Esophagus muscularis mucosa (tissue), 4 donors: ENCODE results near the gene MSRB3. TPM values are rescaled to one million over a fixed set of nuclear protein-coding genes. Genes with fewer than 3 reads are reported as not detected.
"Not testable (repeated sequence)": the region's sequence is repeated elsewhere in the genome, so short reads cannot be mapped to it uniquely, and the experiment has no call there.

Experiments used
- DNase-seq: peaks from one replicate; pipeline ENCODE4 v3.0.0-alpha.2; 2017; ENCODE audit errors: extremely low spot score
- H3K27ac ChIP-seq, 4 donors: fragments of 200-600 bp; sonication (generic); replicated peaks in 1 of 4; 1 replicate in 3 of 4; 2 replicates in 1 of 4; pipeline ENCODE4 v1.5.1; 2016 to 2019; ENCODE audit warnings: mild to moderate bottlenecking in 1 of 4
- H3K27me3 ChIP-seq, 4 donors: fragments of 200-600 bp; sonication (generic); one replicate each; pipeline versions ENCODE4 v1.5.1 to v1.6.0; 2016 to 2019
- H3K36me3 ChIP-seq, 4 donors: fragments of 200-600 bp; sonication (generic); one replicate each; pipeline ENCODE4 v1.5.1; 2016 to 2019
- H3K4me1 ChIP-seq, 4 donors: fragments of 200-600 bp; sonication (generic); one replicate each; pipeline ENCODE4 v1.5.1; 2016 to 2019
- H3K4me3 ChIP-seq, 4 donors: fragments of 200-600 bp; sonication (generic); 1 replicate in 2 of 4; 2 replicates in 2 of 4; pipeline ENCODE4 v1.5.1; 2016 to 2019; ENCODE audit warnings: mild to moderate bottlenecking in 4 of 4, moderate library complexity in 1 of 4
- H3K9me3 ChIP-seq, 4 donors: fragments of 200-600 bp; sonication (generic); 1 replicate in 3 of 4; 2 replicates in 1 of 4; pipeline ENCODE4 v1.5.1; 2016 to 2019
- CTCF ChIP-seq, 3 experiments: fragments of 200-600 bp in 2 of 3; fragments of 450-650 bp in 1 of 3; sonication (generic) in 2 of 3; IDR thresholded peaks; one replicate each; pipeline ENCODE4 v1.5.1; 2017 to 2019; ENCODE audit warnings: antibody characterized with exemption in 3 of 3, mild to moderate bottlenecking in 2 of 3, moderate library complexity in 1 of 3
- EP300 ChIP-seq: sonication (generic); formaldehyde crosslinking; IDR thresholded peaks from one replicate; pipeline ENCODE4 v1.6.1; 2017; ENCODE audit warnings: antibody characterized with exemption
- POLR2A ChIP-seq: fragments of 450-650 bp; IDR thresholded peaks from one replicate; pipeline ENCODE4 v1.6.1; 2017; ENCODE audit warnings: antibody characterized with exemption, moderate library complexity, mild to moderate bottlenecking, low read depth
- POLR2AphosphoS5 ChIP-seq, 2 donors: sonication (generic); formaldehyde crosslinking; IDR thresholded peaks; one replicate each; pipeline ENCODE4 v1.6.1; 2017; ENCODE audit warnings: antibody characterized with exemption in 2 of 2
- WGBS: methylation state at CpG from one replicate; pipeline ENCODE4 v1.1.5; 2018; 5-methylcytosine and 5-hydroxymethylcytosine counted together
- intact Hi-C: fragments of 100-400 bp; cut with DNase I; formaldehyde crosslinking; loops from one replicate; pipeline ENCODE4 v1.15.1; 2023
- total RNA-seq, 4 donors: library from RNA; depleted of rRNA; stranded (reverse); fragments of >200 nt; gene quantifications; one replicate each; pipeline versions ENCODE4 v1.1.0 to v1.2.1, GENCODE V29; 2016

MSRB3 gene
- total RNA-seq, 4 donors from 2014 or later: 213 to 325 (median 288) TPM

GRCh38 chr12:65472079-65472478 lies 193.6 kb downstream of the MSRB3 start:
- H3K27ac ChIP-seq: no peak overlapping the region
- 79% methylated on average over 2 of the region's 2 CpGs for WGBS
- no peaks in the 10 kb centered on the region for H3K36me3 ChIP-seq
- H3K27me3 ChIP-seq: no peaks in the 10 kb centered on the region
- no peaks in the 10 kb centered on the region for H3K9me3 ChIP-seq
- H3K4me3 ChIP-seq: no peak overlapping the region
- H3K4me1 ChIP-seq: no peaks in the 10 kb centered on the region
- intact Hi-C loops: no loop called here
- TF ChIP-seq EP300 (no peak), POLR2AphosphoS5 (IDR thresholded peaks at IDR 0.05) (no peak), CTCF (IDR thresholded peaks at IDR 0.05) (no peak), POLR2A (no peak)
- DNase-seq: no peak

GRCh38 chr12:65474831-65475230 lies 196.3 kb downstream of the MSRB3 start:
- H3K4me1 ChIP-seq: no peaks in the 10 kb centered on the region
- 95% methylated on average over 6 of the region's 6 CpGs for WGBS

GRCh38 chr12:65477721-65478120 lies 199.2 kb downstream of the MSRB3 start:
- H3K27me3 ChIP-seq: no peaks in the 10 kb centered on the region
- no peaks in the 10 kb centered on the region for H3K36me3 ChIP-seq
- no peaks in the 10 kb centered on the region for H3K4me1 ChIP-seq
- H3K4me3 ChIP-seq: no peak overlapping the region
- no peak for DNase-seq
- H3K9me3 ChIP-seq: no peaks in the 10 kb centered on the region
- TF ChIP-seq CTCF (IDR thresholded peaks at IDR 0.05): no peak
- no peak for TF ChIP-seq POLR2AphosphoS5 (IDR thresholded peaks at IDR 0.05)
- TF ChIP-seq POLR2A: no peak
- no peak for TF ChIP-seq EP300
- H3K27ac ChIP-seq: no peak overlapping the region
- intact Hi-C loops: no loop called here

More at GRCh38 chr12:65474831-65475230, 196.3 kb downstream of the MSRB3 start:
- intact Hi-C loops: no loop called here
- H3K27ac ChIP-seq: no peak overlapping the region
- H3K36me3 ChIP-seq: no peaks in the 10 kb centered on the region
- no peaks in the 10 kb centered on the region for H3K27me3 ChIP-seq
- no peak for TF ChIP-seq EP300
- TF ChIP-seq CTCF (IDR thresholded peaks at IDR 0.05): no peak
- no peak for TF ChIP-seq POLR2A
- TF ChIP-seq POLR2AphosphoS5 (IDR thresholded peaks at IDR 0.05): no peak
- no peaks in the 10 kb centered on the region for H3K9me3 ChIP-seq
- no peak for DNase-seq
- H3K4me3 ChIP-seq: no peak overlapping the region

- 93% methylated on average over 3 of the region's 3 CpGs for WGBS
- H3K36me3 ChIP-seq, H3K4me1 ChIP-seq, H3K4me3 ChIP-seq, H3K27me3 ChIP-seq, H3K27ac ChIP-seq, intact Hi-C loops, DNase-seq: not testable (repeated sequence)
- H3K9me3 ChIP-seq: peaks cover 0 to 12% (median 9%) of the 10 kb centered on the region in 4 donors
Measured at GRCh38 chr12:65483891-65484516, 205.5 kb downstream of the MSRB3 start.

- WGBS: 85% methylated on average over 4 of the region's 4 CpGs
- Histone ChIP-seq H3K27me3 (no peaks in the 10 kb centered on the region), H3K36me3 (no peaks in the 10 kb centered on the region), H3K4me3 (no peak overlapping the region), H3K27ac (no peak overlapping the region), H3K4me1 (no peaks in the 10 kb centered on the region), H3K9me3 (peaks cover 0 to 12% (median 9%) of the 10 kb centered on the region in 4 donors)
- no peak for DNase-seq
- TF ChIP-seq POLR2A (no peak), POLR2AphosphoS5 (IDR thresholded peaks at IDR 0.05) (no peak), EP300 (no peak), CTCF (IDR thresholded peaks at IDR 0.05) (no peak)
- intact Hi-C loops: no loop called here
Measured at GRCh38 chr12:65488197-65488596, 209.7 kb downstream of the MSRB3 start.
